Measurements from ENCODE around the gene RAP2C.
"Not testable (repeated sequence)": the region's sequence is repeated elsewhere in the genome, so short reads cannot be mapped to it uniquely, and the experiment has no call there.

The RAP2C gene

DNA sequence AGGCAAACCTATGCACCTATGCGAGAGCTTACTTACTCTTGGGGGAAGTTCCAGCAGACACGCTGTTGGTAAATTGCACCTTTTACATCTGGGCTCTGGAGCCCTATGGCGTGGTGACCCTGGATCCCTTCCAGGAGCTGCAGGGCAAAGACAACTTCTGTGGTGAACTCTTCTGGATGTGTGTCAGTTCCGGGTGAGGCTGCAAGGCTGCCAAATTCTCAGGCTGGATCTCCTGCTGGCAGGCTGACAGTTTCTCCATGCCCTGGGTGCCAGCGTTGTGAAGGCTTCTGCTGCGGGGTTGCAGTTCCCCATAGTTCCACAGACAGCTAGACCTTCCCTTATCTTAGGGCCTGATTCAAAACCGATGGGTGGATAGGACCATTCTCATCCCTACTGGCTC is 37.9 kb downstream of the RAP2C start:
- TF ChIP-seq POLR2A (IDR thresholded peaks at IDR 0.05; ENCODE audit: low read length) (no peak), GATA1 (IDR thresholded peaks at IDR 0.05; ENCODE audit: low read depth, low read length) (no peak)
- no peak for DNase-seq

- no peak for TF ChIP-seq GATA1 (IDR thresholded peaks at IDR 0.05; ENCODE audit: low read depth, low read length)
- no peak for TF ChIP-seq POLR2A (IDR thresholded peaks at IDR 0.05; ENCODE audit: low read length)
- DNase-seq: no peak
Observed at GRCh38 chrX:132180929-132181328, 38.3 kb downstream of the RAP2C start.

GRCh38 chrX:132173647-132174046 is 45.6 kb downstream of the RAP2C start:
- TF ChIP-seq GATA1 (IDR thresholded peaks at IDR 0.05; ENCODE audit: low read depth, low read length): no peak
- DNase-seq: no peak

- TF ChIP-seq POLR2A (IDR thresholded peaks at IDR 0.05; ENCODE audit: low read length): no peak
- TF ChIP-seq GATA1 (IDR thresholded peaks at IDR 0.05; ENCODE audit: low read depth, low read length): no peak
- DNase-seq: no peak
Observed at GRCh38 chrX:132171881-132172280, 47.4 kb downstream of the RAP2C start.

- DNase-seq: peak; percentile 4 to 13
- TF ChIP-seq GATA1 (IDR thresholded peaks at IDR 0.05; ENCODE audit: low read depth, low read length): no peak
Observed at GRCh38 chrX:132171478-132171877, 47.8 kb downstream of the RAP2C start.

GRCh38 chrX:132169554-132169953 is 49.7 kb downstream of the RAP2C start:
- TF ChIP-seq POLR2A (IDR thresholded peaks at IDR 0.05; ENCODE audit: low read length) (no peak), GATA1 (IDR thresholded peaks at IDR 0.05; ENCODE audit: low read depth, low read length) (no peak)
- no peak for DNase-seq

DNA sequence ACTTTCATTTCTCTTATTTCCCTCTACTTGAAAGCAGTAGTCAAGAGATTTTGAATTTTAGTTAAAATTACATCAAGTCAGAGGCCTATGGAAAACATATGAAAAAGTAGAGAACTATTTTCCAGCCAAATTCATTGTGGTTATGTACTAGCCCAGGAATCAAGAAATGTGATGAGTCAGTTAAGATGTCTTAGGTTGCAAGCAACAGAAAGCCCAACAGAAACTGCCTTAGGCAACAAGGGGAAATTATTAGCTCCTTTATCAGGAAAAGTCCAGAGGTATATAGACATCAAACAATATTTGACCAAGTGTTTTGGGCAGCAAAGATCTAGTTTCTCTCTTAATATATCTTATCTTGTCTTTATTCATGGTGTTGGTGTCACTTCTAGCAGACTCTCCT is 53.6 kb downstream of the RAP2C start:
- no peak for DNase-seq
- no peak for TF ChIP-seq GATA1 (IDR thresholded peaks at IDR 0.05; ENCODE audit: low read depth, low read length)
- TF ChIP-seq POLR2A (IDR thresholded peaks at IDR 0.05; ENCODE audit: low read length): no peak

- no peak for TF ChIP-seq GATA1 (IDR thresholded peaks at IDR 0.05; ENCODE audit: low read depth, low read length)
- TF ChIP-seq POLR2A (IDR thresholded peaks at IDR 0.05; ENCODE audit: low read length): no peak
- no peak for DNase-seq
Observed at GRCh38 chrX:132165005-132165404, 54.2 kb downstream of the RAP2C start.

GRCh38 chrX:132163094-132163493 is 56.2 kb downstream of the RAP2C start:
- not testable (repeated sequence) for DNase-seq

GRCh38 chrX:132153166-132153565 is 66.1 kb downstream of the RAP2C start:
- TF ChIP-seq GATA1 (IDR thresholded peaks at IDR 0.05; ENCODE audit: low read depth, low read length): no peak
- TF ChIP-seq POLR2A (IDR thresholded peaks at IDR 0.05; ENCODE audit: low read length): no peak
- DNase-seq: no peak
